ENCODE data around the gene PPM1B.

GRCh38 chr2:44226753-44227152 is 58.1 kb downstream of the PPM1B start:
- TF ChIP-seq, protein P1, sequence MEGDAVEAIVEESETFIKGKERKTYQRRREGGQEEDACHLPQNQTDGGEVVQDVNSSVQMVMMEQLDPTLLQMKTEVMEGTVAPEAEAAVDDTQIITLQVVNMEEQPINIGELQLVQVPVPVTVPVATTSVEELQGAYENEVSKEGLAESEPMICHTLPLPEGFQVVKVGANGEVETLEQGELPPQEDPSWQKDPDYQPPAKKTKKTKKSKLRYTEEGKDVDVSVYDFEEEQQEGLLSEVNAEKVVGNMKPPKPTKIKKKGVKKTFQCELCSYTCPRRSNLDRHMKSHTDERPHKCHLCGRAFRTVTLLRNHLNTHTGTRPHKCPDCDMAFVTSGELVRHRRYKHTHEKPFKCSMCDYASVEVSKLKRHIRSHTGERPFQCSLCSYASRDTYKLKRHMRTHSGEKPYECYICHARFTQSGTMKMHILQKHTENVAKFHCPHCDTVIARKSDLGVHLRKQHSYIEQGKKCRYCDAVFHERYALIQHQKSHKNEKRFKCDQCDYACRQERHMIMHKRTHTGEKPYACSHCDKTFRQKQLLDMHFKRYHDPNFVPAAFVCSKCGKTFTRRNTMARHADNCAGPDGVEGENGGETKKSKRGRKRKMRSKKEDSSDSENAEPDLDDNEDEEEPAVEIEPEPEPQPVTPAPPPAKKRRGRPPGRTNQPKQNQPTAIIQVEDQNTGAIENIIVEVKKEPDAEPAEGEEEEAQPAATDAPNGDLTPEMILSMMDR (tag by site-specific recombination; IDR thresholded peaks at IDR 0.05) = no peak
- TF ChIP-seq GLIS2 (tag by site-specific recombination; IDR thresholded peaks at IDR 0.05) = no peak
- TF ChIP-seq ZNF146 (tag by site-specific recombination; IDR thresholded peaks at IDR 0.05) = no peak
- no peak for TF ChIP-seq ZNF513 (tag by site-specific recombination; IDR thresholded peaks at IDR 0.05)
- no peak for TF ChIP-seq ZNF211 (tag by site-specific recombination; IDR thresholded peaks at IDR 0.05; ENCODE audit: low read depth)
- no peak for TF ChIP-seq ZNF585B (tag by site-specific recombination; IDR thresholded peaks at IDR 0.05)
- TF ChIP-seq ZBTB1 (tag by site-specific recombination; IDR thresholded peaks at IDR 0.05) = no peak
- TF ChIP-seq ZNF529 (tag by site-specific recombination; IDR thresholded peaks at IDR 0.05; ENCODE audit: insufficient replicate concordance) = no peak
- TF ChIP-seq SETDB1 (IDR thresholded peaks at IDR 0.05; ENCODE audit: insufficient read length, low read length) = no peak
